Mononuclear cell (primary cell): ENCODE data around the gene ICAM5. TPM values are rescaled to one million over a fixed set of nuclear protein-coding genes. Genes with fewer than 3 reads are reported as not detected.
A peak's percentile ranks its signal among the peaks of the same experiment; 100 is the strongest.

Source experiments
- H3K27me3 ChIP-seq: 2 replicates; pipeline ENCODE4 v1.6.0; 2011; ENCODE audit warnings: low read length, control low read depth; ENCODE audit not compliant: insufficient read depth
- H3K4me1 ChIP-seq: 2 replicates; pipeline ENCODE4 v1.5.1; 2011; ENCODE audit warnings: mild to moderate bottlenecking, low read length, control low read depth; ENCODE audit not compliant: insufficient read depth
- H3K4me3 ChIP-seq: 2 replicates; pipeline ENCODE4 v1.5.1; 2011; ENCODE audit warnings: mild to moderate bottlenecking, low read length, moderate library complexity
- H3K9me3 ChIP-seq: 2 replicates; pipeline ENCODE4 v1.5.1; 2011; ENCODE audit warnings: low read depth, mild to moderate bottlenecking, control low read depth, low read length
- total RNA-seq: library from RNA; depleted of rRNA; stranded (reverse); fragments of >200 nt; gene quantifications from one replicate; pipeline ENCODE4 v1.2.3, GENCODE V29; 2012

ICAM5 gene
- total RNA-seq, 1 donor, result 0.42 TPM

DNA sequence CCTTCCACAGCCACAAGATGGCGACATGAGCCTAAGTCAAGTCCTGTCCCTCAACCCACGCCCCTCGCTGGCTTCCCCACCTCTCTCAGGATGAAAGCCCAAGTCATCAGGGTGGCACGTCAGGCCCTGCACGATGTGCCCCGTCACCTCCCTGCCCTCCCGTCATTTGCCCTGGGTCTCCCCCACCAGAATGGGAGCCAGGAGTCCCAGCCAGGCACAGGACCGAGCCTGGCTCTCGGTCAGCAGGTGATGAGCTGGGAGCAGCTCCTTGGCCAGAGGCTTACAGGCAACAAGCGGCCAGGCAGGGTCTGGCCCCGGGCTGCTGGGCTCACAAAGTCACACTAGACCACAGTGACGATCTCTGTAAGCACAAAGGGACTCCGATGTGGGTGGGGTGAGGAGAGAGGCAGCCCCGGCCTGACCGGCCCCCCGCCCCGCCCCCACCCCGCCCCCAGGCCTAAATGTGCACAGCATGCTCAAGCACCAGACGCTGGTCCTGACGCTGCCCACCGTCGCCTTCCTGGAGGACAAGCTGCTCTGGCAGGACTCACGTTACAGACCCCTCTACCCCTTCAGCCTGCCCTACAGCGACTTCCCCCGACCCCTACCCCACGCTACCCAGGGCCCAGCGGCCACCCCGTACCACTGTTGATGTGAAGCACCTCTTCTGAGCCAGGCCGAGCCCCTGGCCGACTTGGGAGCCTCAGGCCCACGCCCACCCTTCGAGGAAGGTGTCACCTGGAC, 30.4 kb upstream of the ICAM5 start:
- no peaks in the 10 kb centered on the region for H3K27me3 ChIP-seq
- H3K9me3 ChIP-seq, result no peaks in the 10 kb centered on the region
- H3K4me1 ChIP-seq, result no peaks in the 10 kb centered on the region
- H3K4me3 ChIP-seq, result no peak overlapping the region

DNA sequence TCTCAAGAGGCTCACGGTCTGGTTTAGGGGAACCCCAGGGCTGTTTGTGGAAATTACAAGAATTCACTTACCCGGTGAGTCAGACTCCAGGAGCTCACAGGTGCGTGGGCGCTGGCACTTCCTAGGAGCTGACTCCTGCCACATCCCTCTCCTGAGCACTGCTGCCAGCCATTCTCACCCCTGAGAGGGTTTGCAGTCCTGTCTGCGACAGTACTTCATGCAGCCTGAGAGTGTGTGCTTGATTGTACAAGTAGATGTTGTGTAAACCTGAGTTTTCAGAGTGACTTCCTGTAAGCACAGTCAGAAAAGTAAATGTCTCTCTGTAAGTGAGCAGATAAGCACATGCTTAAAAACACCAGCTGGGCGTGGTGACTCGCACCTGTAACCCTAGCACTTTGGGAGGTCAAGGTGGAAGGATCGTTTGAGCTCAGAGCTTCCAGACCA, 29.6 kb upstream of the ICAM5 start:
- H3K9me3 ChIP-seq, result no peaks in the 10 kb centered on the region
- no peaks in the 10 kb centered on the region for H3K4me1 ChIP-seq
- no peak overlapping the region for H3K4me3 ChIP-seq
- H3K27me3 ChIP-seq, result no peaks in the 10 kb centered on the region

DNA sequence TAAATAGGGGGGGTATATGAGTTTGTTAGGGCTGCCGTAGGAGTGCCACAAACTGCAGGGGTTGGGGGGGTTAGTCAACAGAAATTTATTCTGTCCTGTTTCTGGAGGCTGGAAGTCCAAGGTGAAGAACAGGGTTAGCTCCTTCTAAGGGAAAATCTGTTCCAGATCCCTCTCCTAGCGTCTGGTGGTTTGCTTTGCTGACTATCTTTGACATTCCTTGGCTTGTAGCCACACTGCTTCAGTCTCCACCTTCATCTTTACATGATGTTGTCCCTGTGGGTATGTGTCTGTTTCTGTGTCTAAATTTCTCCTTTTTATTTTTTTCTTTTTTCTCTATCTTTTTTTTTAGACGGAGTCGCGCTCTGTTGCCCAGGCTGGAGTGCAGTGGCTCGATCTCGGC, 27.0 kb upstream of the ICAM5 start:
- Histone ChIP-seq H3K4me1 (no peaks in the 10 kb centered on the region), H3K9me3 (no peaks in the 10 kb centered on the region), H3K27me3 (no peaks in the 10 kb centered on the region), H3K4me3 (no peak overlapping the region)

DNA sequence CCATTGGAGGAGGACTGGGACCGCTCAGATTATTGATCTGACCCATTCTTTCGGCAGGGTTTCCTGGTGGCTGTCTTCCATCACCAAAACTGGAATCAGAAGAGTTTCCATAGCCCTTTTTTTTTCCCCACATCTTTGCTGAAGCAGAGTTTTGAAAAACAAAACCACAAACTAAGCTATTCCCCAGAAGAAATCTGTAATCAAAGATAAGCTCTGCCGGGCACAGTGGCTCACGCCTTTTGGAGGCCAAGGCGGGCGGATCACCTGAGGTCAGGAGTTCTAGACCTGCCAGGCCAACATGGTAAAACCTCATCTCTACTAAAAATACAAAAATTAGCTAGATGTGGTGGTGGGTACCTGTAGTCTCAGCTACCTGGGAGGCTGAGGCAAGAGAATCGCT, 23.0 kb upstream of the ICAM5 start:
- H3K9me3 ChIP-seq, result no peaks in the 10 kb centered on the region
- H3K4me3 ChIP-seq, result no peak overlapping the region
- no peaks in the 10 kb centered on the region for H3K27me3 ChIP-seq
- H3K4me1 ChIP-seq, result peaks cover 21% of the 10 kb centered on the region

DNA sequence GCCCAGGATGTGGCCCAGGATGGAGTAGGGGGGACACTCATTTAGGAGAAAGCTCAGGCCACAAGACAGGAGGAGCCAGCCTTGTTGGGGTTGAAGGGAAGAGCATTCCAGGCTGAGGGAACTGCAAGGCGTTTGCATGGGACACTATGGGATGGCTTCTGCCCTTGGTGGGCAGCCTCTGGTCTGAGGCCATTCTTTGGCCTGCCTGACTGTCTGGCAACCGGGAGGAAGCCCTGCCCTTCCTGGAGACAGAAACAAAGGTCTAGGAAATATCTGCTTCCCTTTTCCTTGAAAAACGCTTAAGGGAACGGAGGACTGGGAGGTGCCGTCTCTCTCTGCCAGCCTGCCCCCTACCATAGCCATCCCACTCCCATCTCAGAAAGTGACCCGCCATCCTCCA, 21.7 kb upstream of the ICAM5 start:
- H3K4me3 ChIP-seq, result no peak overlapping the region
- H3K9me3 ChIP-seq, result no peaks in the 10 kb centered on the region
- H3K4me1 ChIP-seq, result peaks cover 35% of the 10 kb centered on the region
- no peaks in the 10 kb centered on the region for H3K27me3 ChIP-seq

DNA sequence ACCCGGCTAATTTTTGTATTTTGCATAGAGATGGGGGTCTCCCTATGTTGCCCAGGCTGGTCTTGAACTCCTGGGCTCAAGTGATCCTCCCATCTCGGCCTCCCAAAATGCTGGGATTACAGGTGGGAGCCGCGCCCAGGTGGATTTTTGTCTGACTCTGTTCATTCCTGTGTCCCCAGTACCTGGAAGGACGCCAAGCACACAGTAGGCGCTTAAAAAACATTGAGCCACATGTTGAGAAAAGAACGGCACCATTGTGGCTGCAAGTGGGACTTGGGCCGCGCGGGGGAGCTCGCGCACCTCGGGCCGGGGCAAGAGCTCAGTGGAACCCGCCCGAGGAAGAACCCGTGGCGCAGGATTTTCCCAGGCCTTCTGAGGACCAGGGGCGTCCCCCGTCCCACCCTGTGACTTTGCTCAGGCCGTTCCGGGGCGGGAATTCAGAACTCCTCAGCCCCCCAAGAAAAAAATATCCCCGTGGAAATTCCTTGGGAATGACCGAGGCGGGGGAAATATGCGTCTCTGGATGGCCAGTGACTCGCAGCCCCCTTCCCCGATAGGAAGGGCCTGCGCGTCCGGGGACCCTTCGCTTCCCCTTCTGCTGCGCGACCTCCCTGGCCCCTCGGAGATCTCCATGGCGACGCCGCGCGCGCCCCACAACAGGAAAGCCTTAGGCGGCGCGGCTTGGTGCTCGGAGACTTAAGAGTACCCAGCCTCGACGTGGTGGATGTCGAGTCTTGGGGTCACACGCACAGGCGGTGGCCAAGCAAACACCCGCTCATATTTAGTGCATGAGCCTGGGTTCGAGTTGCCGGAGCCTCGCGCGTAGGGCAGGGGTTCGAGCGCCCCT, 20.2 kb upstream of the ICAM5 start:
- H3K27me3 ChIP-seq, result no peaks in the 10 kb centered on the region
- H3K4me3 ChIP-seq, result peak overlapping the region; percentile 46
- peaks cover 35% of the 10 kb centered on the region for H3K4me1 ChIP-seq
- no peaks in the 10 kb centered on the region for H3K9me3 ChIP-seq

- Histone ChIP-seq H3K4me1 (peaks cover 35% of the 10 kb centered on the region), H3K9me3 (no peaks in the 10 kb centered on the region), H3K4me3 (peak overlapping the region; percentile 46), H3K27me3 (no peaks in the 10 kb centered on the region)
These were observed 19.6 kb upstream of the ICAM5 start for GRCh38 chr19:10270180-10270615.

DNA sequence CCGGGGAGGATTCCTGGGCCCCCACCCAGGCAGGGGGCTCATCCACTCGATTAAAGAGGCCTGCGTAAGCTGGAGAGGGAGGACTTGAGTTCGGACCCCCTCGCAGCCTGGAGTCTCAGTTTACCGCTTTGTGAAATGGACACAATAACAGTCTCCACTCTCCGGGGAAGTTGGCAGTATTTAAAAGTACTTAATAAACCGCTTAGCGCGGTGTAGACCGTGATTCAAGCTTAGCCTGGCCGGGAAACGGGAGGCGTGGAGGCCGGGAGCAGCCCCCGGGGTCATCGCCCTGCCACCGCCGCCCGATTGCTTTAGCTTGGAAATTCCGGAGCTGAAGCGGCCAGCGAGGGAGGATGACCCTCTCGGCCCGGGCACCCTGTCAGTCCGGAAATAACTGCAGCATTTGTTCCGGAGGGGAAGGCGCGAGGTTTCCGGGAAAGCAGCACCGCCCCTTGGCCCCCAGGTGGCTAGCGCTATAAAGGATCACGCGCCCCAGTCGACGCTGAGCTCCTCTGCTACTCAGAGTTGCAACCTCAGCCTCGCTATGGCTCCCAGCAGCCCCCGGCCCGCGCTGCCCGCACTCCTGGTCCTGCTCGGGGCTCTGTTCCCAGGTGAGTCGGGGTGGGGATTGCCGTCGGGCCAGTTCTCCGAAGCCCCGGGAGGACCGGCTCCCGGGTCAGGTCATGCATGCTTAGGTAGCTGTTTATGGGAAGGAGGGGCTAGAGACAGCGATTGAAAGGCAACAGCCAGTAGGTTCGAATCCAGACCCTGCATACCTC, 18.9 kb upstream of the ICAM5 start, which contains the start of gene ICAM1:
Gene ICAM1, plus strand, starts transcription at position 505 of the 779 bp plus-strand sequence. Its CDS starts 40 bp downstream, at position 545.
- Histone ChIP-seq H3K4me1 (peaks cover 35% of the 10 kb centered on the region), H3K9me3 (no peaks in the 10 kb centered on the region), H3K27me3 (no peaks in the 10 kb centered on the region), H3K4me3 (peak within 1 kb of the TSS; percentile 46)

- Histone ChIP-seq H3K27me3 (no peaks in the 10 kb centered on the region), H3K4me1 (peaks cover 35% of the 10 kb centered on the region), H3K9me3 (no peaks in the 10 kb centered on the region), H3K4me3 (peak overlapping the region; percentile 46)
These were observed 18.1 kb upstream of the ICAM5 start for GRCh38 chr19:10271543-10272086.

DNA sequence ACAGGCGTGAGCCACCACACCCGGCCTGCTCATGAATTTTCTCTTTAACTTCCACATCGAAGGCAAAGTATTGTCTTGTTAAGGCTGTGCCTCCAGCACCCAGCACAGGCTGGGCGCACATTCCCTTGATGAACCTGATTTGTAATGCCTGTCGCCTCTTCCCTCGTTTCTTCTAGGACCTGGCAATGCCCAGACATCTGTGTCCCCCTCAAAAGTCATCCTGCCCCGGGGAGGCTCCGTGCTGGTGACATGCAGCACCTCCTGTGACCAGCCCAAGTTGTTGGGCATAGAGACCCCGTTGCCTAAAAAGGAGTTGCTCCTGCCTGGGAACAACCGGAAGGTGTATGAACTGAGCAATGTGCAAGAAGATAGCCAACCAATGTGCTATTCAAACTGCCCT, 15.2 kb upstream of the ICAM5 start:
- H3K27me3 ChIP-seq, result no peaks in the 10 kb centered on the region
- H3K4me1 ChIP-seq, result peaks cover 37% of the 10 kb centered on the region
- H3K9me3 ChIP-seq, result no peaks in the 10 kb centered on the region
- H3K4me3 ChIP-seq, result no peak overlapping the region

GRCh38 chr19:10277795-10278589, 11.8 kb upstream of the ICAM5 start:
- Histone ChIP-seq H3K27me3 (no peaks in the 10 kb centered on the region), H3K9me3 (no peaks in the 10 kb centered on the region), H3K4me3 (no peak overlapping the region), H3K4me1 (peaks cover 8% of the 10 kb centered on the region)

DNA sequence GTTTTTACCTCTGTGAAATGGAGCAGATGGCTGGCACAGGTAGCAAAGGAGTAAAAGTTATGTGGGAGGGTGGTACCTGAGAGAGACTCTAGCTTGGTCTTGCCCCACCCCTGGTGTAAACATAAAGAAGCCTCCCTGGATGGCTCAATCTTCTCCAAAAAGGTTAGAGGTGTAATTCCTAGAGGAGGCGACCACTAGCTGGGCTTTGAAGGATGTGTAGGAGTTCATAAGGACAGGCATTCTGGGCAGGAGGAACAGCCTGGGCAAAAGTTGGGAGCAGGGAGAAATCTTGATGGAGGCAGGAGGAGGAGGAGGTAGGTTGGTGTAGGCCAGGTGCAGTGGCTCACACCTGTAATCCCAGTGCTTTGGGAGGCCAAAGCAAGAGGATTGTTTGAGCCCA, 10.8 kb upstream of the ICAM5 start:
- Histone ChIP-seq H3K27me3 (no peaks in the 10 kb centered on the region), H3K4me3 (no peak overlapping the region), H3K9me3 (no peaks in the 10 kb centered on the region), H3K4me1 (peaks cover 7% of the 10 kb centered on the region)

- H3K4me3 ChIP-seq, result no peak overlapping the region
- H3K9me3 ChIP-seq, result no peaks in the 10 kb centered on the region
- H3K27me3 ChIP-seq, result no peaks in the 10 kb centered on the region
- H3K4me1 ChIP-seq, result peaks cover 7% of the 10 kb centered on the region
These were observed 9.9 kb upstream of the ICAM5 start for GRCh38 chr19:10279737-10280442.
